Thymus (tissue), 11 donors: ENCODE measurements around the gene PCDHB11. TPM values are rescaled to one million over a fixed set of nuclear protein-coding genes. Genes with fewer than 3 reads are reported as not detected.
A peak's percentile ranks its signal among the peaks of the same experiment; 100 is the strongest.
"Not testable (repeated sequence)": the region's sequence is repeated elsewhere in the genome, so short reads cannot be mapped to it uniquely, and the experiment has no call there.

Source experiments
- DNase-seq, 9 donors: peaks; one replicate each; pipeline ENCODE4 v3.0.0-alpha.2; 2013; ENCODE audit warnings: low spot score in 9 of 9, low read depth in 6 of 9, missing footprints in 1 of 9
- H3K27ac ChIP-seq, 2 donors: one replicate each; pipeline ENCODE4 v1.5.1; 2013; ENCODE audit warnings: control low read depth in 1 of 2, low read depth in 1 of 2, low read length in 1 of 2, mild to moderate bottlenecking in 1 of 2, moderate library complexity in 1 of 2
- H3K27me3 ChIP-seq, 2 donors: one replicate each; pipeline ENCODE4 v1.5.1; 2013; ENCODE audit warnings: low read length in 1 of 2; ENCODE audit not compliant: control insufficient read depth in 2 of 2, insufficient read depth in 1 of 2
- H3K36me3 ChIP-seq, 2 donors: one replicate each; pipeline ENCODE4 v1.5.1; 2013; ENCODE audit warnings: low read length in 1 of 2, mild to moderate bottlenecking in 1 of 2, moderate library complexity in 1 of 2; ENCODE audit not compliant: control insufficient read depth in 2 of 2, insufficient read depth in 2 of 2
- H3K4me1 ChIP-seq, 2 donors: one replicate each; pipeline ENCODE4 v1.5.1; 2013; ENCODE audit warnings: low read length in 2 of 2; ENCODE audit not compliant: control insufficient read depth in 2 of 2, insufficient read depth in 2 of 2
- H3K4me3 ChIP-seq, 2 donors: one replicate each; pipeline ENCODE4 v1.5.1; 2013; ENCODE audit warnings: low read length in 2 of 2, control low read depth in 1 of 2, mild to moderate bottlenecking in 1 of 2
- H3K9me3 ChIP-seq, 2 donors: one replicate each; pipeline ENCODE4 v1.5.1; 2013; ENCODE audit warnings: low read length in 1 of 2, mild to moderate bottlenecking in 1 of 2; ENCODE audit not compliant: control insufficient read depth in 2 of 2, insufficient read depth in 1 of 2
- WGBS: extraction: QIAGEN DNeasy Blood & Tissue Kit; methylation state at CpG from one replicate; pipeline ENCODE4 v1.1.7; 2013; 5-methylcytosine and 5-hydroxymethylcytosine counted together
- polyA plus RNA-seq: library from polyadenylated mRNA; stranded (reverse); fragments of 200-250 nt; gene quantifications from one replicate; pipeline ENCODE4 v1.2.3, GENCODE V29; 2013
- total RNA-seq: library from RNA; stranded (reverse); fragments of 120-200 nt; gene quantifications from one replicate; pipeline ENCODE4 v1.2.4, GENCODE V29; 2013
- donor health status: healthy.

The PCDHB11 gene
- total and polyA plus RNA-seq, 2 donors: 0.24 to 0.37 TPM

DNA sequence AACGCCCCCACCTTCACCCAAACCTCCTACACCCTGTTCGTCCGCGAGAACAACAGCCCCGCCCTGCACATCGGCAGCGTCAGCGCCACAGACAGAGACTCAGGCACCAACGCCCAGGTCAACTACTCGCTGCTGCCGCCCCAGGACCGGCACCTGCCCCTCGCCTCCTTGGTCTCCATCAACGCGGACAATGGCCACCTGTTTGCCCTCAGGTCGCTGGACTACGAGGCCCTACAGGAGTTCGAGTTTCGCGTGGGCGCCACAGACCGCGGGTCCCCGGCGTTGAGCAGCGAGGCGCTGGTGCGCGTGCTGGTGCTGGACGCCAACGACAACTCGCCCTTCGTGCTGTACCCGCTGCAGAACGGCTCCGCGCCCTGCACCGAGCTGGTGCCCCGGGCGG is 25.4 kb downstream of the PCDHB11 start:
- not testable (repeated sequence) for H3K4me1 ChIP-seq, H3K4me3 ChIP-seq, H3K9me3 ChIP-seq, H3K27ac ChIP-seq, DNase-seq, H3K36me3 ChIP-seq
- 35% methylated on average over 35 of the region's 40 CpGs for WGBS
- H3K27me3 ChIP-seq: peaks cover 0 to 29% of the 10 kb centered on the region in 2 donors

DNA sequence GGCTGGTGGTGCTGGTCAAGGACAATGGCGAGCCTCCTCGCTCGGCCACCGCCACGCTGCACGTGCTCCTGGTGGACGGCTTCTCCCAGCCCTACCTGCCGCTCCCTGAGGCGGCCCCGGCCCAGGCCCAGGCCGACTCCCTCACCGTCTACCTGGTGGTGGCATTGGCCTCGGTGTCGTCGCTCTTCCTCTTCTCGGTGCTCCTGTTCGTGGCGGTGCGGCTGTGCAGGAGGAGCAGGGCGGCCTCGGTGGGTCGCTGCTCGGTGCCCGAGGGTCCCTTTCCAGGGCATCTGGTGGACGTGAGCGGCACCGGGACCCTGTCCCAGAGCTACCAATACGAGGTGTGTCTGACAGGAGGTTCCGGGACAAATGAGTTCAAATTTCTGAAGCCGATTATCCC is 26.0 kb downstream of the PCDHB11 start:
- 43% methylated on average over 23 of the region's 30 CpGs for WGBS
- H3K4me1 ChIP-seq, H3K27ac ChIP-seq, H3K4me3 ChIP-seq, DNase-seq, H3K9me3 ChIP-seq, H3K36me3 ChIP-seq: not testable (repeated sequence)
- peaks cover 0 to 29% of the 10 kb centered on the region in 2 donors for H3K27me3 ChIP-seq

DNA sequence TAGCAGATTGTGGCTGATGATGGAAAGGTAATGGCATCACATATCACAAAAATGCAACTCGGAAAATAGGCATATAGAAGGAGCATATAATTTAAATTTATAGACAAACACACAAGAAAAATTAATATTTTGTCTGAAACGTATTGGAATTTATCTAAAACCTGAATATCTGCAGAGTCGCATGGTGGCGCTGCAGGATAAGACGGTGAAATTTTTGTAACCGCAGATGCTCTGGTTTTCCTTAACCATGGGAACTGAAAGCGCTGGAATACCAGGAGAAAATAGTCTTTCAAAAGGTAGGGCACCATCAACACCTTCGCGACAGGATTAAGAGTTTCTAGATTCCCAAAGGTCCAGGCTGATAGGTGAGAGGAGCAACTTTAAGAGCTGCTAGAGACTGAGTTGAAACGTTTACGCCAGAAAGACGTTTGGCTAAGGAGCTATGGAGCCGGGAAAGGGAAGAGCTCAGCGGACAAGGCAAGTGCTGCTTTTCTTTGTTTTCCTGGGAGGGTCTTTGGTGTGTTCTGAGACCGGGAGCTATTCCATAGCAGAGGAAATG is 34.8 kb downstream of the PCDHB11 start:
- Histone ChIP-seq H3K27me3 (peaks cover 0 to 27% of the 10 kb centered on the region in 2 donors), H3K4me1 (no peaks in the 10 kb centered on the region), H3K4me3 (no peak overlapping the region), H3K36me3 (no peaks in the 10 kb centered on the region), H3K9me3 (peaks cover 2 to 7% of the 10 kb centered on the region in 2 donors), H3K27ac (no peak overlapping the region)
- 10% methylated on average over 15 of the region's 15 CpGs for WGBS
- no peak for DNase-seq

DNA sequence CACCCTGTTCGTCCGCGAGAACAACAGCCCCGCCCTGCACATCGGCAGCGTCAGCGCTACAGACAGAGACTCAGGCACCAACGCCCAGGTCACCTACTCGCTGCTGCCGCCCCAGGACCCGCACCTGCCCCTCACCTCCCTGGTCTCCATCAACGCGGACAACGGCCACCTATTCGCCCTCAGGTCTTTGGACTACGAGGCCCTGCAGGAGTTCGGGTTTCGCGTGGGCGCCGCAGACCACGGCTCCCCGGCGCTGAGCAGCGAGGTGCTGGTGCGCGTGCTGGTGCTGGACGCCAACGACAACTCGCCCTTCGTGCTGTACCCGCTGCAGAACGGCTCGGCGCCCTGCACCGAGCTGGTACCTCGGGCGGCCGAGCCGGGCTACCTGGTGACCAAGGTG is 36.5 kb downstream of the PCDHB11 start:
- not testable (repeated sequence) for H3K4me3 ChIP-seq, H3K27ac ChIP-seq, DNase-seq, H3K36me3 ChIP-seq, H3K4me1 ChIP-seq
- H3K9me3 ChIP-seq: peaks cover 2 to 10% of the 10 kb centered on the region in 2 donors
- peaks cover 0 to 37% of the 10 kb centered on the region in 2 donors for H3K27me3 ChIP-seq
- WGBS: 40% methylated on average over 40 of the region's 40 CpGs

DNA sequence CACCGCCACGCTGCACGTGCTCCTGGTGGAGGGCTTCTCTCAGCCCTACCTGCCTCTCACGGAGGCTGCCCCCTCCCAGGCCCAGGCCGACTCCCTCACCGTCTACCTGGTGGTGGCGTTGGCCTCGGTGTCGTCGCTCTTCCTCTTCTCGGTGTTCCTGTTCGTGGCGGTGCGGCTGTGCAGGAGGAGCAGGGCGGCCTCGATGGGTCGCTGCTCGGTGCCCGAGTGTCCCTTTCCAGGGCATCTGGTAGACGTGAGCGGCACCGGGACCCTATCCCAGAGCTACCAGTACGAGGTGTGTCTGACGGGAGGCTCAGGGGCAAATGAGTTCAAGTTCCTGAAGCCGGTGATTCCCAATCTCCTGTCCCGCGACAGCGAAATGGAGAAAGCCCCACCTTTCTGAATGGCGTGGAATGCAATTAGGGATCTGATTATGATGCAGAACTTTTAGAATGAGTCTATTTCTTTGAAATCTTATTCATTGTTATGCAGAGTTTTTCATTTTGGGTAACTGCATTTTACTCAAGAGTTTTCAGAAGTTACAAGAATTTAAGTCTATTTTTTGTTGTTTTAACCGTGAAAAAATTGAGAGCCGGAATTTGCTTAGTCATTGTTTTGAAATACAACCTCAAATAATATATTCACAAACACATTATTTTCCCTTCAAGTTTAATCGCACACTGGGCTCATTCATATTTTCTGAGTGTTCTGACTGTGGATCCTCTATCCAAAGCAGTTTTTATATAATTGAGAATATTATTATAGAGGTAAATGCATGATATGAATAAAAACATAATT is 37.3 kb downstream of the PCDHB11 start:
- no peak overlapping the region for H3K27ac ChIP-seq
- WGBS: 30% methylated on average over 32 of the region's 32 CpGs
- peaks cover 4 to 18% of the 10 kb centered on the region in 2 donors for H3K9me3 ChIP-seq
- H3K36me3 ChIP-seq: no peaks in the 10 kb centered on the region
- no peak overlapping the region for H3K4me3 ChIP-seq
- DNase-seq: no peak
- peaks cover 0 to 45% of the 10 kb centered on the region in 2 donors for H3K27me3 ChIP-seq
- H3K4me1 ChIP-seq: no peaks in the 10 kb centered on the region

DNA sequence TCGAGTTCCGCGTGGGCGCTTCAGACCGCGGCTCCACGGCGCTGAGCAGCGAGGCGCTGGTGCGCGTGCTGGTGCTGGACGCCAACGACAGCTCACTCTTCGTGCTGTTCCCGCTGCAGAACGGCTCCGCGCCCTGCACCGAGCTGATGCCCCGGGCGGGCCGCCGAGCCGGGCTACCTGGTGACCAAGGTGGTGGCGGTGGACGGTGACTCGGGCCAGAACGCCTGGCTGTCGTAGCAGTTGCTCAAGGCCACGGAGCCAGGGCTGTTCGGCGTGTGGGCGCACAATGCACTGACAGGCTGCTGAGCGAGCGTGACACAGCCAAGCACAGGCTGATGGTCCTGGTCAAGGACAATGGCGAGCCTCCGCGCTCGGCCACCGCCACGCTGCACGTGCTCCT is 42.1 kb downstream of the PCDHB11 start:
- H3K4me3 ChIP-seq: no peak overlapping the region
- 44% methylated on average over 43 of the region's 43 CpGs for WGBS
- no peaks in the 10 kb centered on the region for H3K36me3 ChIP-seq
- H3K27ac ChIP-seq: no peak overlapping the region
- no peak for DNase-seq
- H3K4me1 ChIP-seq: no peaks in the 10 kb centered on the region
- H3K27me3 ChIP-seq: peaks cover 0 to 30% of the 10 kb centered on the region in 2 donors
- peaks cover 4 to 29% of the 10 kb centered on the region in 2 donors for H3K9me3 ChIP-seq

DNA sequence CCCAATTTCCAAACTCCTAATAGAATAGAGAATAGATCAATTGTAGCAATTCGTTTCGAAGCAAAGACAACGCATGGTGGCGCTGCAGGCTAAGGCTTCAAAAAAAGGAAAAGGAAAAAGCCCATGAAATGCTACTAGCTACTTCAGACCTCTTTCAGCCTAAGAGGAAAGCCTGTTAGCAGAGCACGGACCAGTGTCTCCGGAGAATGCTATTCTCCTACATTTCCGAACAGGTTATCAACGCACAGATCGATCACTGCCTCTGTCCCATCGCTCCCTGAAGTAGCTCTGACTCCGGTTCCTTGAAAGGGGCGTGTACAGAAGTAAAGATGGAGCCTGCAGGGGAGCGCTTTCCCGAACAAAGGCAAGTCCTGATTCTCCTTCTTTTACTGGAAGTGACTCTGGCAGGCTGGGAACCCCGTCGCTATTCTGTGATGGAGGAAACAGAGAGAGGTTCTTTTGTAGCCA is 45.9 kb downstream of the PCDHB11 start, which contains the start of gene PCDHB15:
TSS of gene PCDHB15 (plus strand) at position 146 of the 468 bp plus-strand sequence. CDS start at position 330, 184 bp downstream.
- H3K4me3 ChIP-seq: no peak within 1 kb of the TSS
- no peaks in the 10 kb centered on the region for H3K36me3 ChIP-seq
- peaks cover 7 to 41% of the 10 kb centered on the region in 2 donors for H3K9me3 ChIP-seq
- WGBS: 15% methylated on average over 16 of the region's 16 CpGs
- peak in 2 of 9 donors; percentile 10 to 29 for DNase-seq
- peaks cover 0 to 26% of the 10 kb centered on the region in 2 donors for H3K27me3 ChIP-seq
- no peaks in the 10 kb centered on the region for H3K4me1 ChIP-seq
- H3K27ac ChIP-seq: no peak within 1 kb of the TSS

DNA sequence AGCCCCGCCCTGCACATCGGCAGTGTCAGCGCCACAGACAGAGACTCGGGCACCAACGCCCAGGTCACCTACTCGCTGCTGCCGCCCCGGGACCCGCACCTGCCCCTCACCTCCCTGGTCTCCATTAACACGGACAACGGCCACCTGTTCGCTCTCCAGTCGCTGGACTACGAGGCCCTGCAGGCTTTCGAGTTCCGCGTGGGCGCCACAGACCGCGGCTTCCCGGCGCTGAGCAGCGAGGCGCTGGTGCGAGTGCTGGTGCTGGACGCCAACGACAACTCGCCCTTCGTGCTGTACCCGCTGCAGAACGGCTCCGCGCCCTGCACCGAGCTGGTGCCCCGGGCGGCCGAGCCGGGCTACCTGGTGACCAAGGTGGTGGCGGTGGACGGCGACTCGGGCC is 47.5 kb downstream of the PCDHB11 start:
- H3K4me1 ChIP-seq, H3K27me3 ChIP-seq, H3K4me3 ChIP-seq, H3K36me3 ChIP-seq, H3K27ac ChIP-seq, DNase-seq: not testable (repeated sequence)
- WGBS: 59% methylated on average over 31 of the region's 42 CpGs
- peaks cover 4 to 27% of the 10 kb centered on the region in 2 donors for H3K9me3 ChIP-seq

DNA sequence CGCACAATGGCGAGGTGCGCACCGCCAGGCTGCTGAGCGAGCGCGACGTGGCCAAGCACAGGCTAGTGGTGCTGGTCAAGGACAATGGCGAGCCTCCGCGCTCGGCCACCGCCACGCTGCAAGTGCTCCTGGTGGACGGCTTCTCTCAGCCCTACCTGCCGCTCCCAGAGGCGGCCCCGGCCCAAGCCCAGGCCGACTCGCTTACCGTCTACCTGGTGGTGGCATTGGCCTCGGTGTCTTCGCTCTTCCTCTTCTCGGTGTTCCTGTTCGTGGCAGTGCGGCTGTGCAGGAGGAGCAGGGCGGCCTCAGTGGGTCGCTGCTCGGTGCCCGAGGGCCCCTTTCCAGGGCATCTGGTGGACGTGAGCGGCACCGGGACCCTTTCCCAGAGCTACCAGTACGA is 48.0 kb downstream of the PCDHB11 start:
- not testable (repeated sequence) for H3K27me3 ChIP-seq, H3K27ac ChIP-seq, H3K4me1 ChIP-seq, H3K4me3 ChIP-seq, DNase-seq, H3K36me3 ChIP-seq
- WGBS: 64% methylated on average over 34 of the region's 34 CpGs
- H3K9me3 ChIP-seq: peaks cover 4 to 25% of the 10 kb centered on the region in 2 donors
